ENCODE measurements around the gene UPK2.

The UPK2 gene

DNA sequence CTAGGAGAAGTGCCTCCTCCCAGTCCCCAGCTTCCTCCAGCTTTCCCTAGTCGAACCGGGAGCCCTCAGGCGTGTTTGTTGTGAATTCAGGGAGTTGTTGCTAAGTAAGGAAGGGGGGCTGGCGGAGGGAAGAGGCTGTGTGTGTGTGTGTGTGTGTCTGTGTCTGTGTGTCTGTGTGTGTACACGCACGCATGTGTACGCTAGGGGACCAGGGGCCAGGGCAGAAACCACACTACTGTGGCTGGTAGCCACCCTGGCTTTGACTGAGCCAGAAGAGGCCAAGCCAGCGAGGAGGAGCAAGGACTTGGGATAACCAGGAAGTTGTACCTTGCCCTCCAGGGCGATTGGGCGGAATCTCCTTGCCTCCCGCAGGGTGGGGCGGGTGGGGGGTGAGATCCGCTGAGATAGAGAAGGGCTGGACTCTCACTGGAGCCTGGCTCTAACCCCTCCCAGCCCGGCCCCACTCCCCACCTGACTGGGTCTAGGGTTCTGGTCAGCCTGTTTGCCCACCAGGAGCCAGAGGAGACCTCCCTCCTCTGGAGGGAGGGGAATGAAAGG, 37.9 kb upstream of the UPK2 start:
- peak; percentile 54 for DNase-seq

DNA sequence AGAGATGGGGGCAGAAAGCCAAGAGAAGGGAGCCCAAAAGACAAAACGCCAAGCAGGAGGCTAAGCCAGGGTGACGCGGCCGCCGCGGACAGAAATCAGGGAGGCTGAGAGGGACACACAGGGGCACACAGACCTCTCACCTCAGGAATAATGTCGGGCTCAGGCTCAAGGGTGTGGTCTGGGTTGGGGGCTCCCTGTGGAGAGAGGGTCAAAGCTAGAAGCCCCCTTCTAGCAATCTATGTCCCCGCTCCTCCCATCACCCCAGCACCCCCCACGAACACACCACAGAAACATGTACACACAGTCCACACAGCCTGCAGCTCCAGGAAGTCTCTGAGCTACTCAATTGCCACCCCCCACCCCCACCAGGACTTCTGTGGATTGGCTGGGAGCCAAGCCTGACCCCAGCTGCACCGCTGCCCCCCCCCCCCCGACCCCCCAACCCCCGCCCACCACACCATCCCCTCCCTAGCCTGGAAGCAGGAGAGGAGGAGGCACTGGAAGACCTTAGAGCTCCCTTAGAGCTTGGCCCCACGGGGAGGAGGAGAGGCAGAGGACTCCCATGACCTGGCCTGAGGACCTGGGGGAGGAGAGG, 37.3 kb upstream of the UPK2 start:
- no peak for DNase-seq

DNA sequence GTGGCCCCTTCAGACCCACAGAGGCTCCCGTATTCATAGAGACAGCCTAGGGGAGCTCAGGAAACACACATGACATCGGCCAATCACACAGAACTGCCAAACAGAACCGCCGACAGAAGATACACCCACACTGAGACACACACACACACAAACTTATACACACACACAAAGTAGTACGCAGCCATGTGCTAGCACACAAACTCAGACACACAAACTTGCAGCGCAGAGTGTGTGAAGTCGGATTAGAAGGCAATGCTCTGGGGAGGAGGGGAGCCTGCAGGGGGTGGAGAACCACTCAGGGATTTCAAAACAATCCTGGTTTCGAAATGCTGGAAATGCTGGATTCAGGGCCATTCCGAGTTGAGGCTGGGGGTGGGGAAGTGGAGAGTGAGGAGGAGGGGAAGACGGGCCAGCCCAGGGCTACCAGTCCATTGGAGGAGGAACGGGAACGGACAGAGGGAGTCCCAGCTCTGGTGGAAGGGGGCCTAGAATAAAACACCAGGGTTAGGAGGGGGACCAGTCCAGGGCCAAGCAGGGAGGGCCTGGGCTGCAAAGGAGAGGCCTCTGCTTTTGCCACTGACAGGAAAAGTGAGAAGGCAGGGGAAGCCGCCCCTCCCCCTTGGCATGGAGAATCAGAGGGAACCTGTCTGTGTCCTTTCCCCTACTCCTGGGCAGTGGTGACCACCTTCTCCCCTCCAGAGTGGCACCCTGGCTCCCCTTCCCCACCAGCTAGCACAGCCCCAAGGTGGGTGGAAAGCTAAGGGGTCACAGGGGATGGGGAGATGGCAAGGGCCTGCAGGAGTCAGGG, 34.8 kb upstream of the UPK2 start:
- DNase-seq: no peak

DNA sequence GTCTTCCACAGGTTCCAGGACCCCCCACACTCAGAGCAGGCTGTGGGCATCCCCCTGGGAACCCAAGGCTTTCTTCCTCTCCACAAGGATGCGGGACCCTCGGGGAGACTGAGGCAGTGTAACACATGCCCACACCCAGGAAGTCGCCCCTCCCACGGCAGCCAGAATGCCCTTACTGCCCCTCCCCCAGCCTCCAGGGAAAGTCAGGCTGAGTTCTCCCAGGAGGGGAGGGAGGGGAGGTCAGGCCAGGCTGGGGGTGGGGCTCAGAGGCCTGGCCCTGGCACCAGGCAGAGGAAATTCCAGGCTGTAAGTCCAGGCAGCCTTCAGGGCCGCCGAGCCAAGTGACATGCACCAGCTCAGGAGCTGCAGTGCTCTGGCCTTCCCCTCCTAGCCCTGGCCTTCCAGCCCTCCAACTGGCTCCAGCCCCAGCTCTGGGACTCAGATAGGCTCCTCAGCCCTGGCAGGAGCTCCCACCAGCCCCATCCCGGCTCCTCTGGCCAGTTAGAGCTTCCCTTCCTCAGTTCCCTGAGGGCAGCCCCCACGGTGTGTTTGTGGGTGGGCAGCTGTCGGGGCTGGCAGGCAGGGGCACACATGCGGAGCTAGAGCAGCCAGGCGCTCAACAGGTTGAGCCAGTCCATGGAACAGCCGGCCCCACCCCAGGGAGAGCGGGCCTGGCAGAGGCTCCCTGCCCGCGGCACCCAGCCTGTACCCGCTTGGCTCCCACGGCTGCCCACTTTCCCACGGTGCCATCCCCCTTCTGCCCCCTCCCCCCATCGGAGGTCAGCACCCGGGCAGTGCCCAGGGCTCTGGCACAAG, 34.0 kb upstream of the UPK2 start:
- DNase-seq: no peak

DNA sequence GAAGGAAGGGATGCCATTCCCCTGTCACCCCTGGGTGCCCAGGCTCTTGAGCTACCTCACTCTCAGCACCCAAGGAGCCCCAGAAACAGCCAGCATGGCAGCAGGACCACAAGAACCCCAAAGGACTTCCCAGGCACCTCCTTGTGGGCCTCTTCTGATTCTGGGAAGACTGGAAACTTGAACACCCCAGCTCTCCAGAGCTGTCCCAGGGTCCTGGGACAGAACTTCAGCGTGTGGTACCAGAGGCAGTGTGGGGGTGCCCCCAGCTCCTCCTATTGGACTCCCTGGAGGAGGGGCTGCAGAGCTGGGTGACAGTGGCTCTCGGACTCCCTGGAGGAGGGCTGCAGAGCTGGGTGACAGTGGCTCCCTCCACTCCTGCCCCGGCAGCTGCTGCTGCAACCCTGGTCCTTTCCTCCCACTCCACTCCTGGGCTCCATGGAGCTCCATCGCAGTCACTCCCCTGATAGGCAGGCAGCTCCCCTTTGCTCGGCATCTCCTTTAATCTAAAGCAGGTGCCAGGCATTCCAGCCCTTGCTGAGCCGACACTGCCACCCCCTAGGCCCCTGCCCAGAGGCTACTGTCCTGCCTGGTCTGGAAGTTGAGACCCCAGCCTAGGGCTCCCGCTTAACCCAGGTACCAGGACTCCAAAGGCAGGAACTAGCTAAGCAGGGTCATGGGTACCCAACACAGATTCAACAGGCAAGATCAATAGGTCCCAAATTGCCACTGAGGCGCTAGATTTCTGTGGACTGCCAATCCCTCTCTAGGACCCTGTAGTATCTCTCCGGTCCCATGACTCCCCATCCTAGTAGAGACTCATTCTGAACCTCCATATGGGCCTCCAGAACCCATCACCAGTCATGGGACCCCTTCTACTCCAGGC, 33.1 kb upstream of the UPK2 start:
- no peak for DNase-seq

DNA sequence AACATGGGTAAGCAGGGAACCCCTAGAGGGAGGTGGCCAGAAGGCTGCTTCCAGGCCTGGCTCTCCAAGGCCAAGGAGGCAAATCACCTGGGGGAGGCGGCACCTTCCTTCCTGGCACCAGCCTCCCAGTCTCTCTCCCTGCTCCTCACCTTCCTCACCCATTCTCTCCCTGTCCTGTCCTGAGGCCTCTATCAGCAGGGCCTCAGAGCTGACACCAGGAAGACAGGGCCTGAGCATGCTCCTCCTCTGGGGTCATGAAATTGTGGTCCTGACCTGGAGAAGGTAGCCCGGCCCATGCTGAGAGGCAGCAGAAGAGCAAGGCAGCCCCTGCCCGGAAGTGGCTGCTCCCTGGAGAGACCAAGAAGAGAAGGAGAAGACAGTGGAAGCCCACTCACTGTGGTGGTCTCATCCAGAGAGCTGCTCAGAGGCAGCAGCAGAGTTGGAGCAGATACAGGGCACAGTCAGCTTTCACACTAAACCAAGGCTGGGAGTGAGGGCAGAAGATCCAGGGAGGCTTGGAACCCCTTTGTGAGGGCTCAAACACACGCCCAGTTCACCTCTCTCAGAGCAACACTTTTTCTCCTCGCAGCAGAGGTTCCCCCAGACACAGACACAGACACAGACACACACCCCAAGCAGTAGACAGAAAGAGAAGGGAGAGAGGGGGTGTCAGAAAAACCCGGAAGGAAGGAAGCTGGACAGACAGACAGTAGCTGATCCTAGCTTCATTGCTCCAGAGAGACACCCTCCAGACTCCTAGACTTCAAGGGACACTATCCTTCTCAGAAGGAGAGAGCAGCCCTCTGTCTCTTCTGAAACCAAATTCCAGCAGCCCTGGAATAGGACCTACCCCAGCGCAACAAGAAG, 32.1 kb upstream of the UPK2 start:
- DNase-seq: no peak

DNA sequence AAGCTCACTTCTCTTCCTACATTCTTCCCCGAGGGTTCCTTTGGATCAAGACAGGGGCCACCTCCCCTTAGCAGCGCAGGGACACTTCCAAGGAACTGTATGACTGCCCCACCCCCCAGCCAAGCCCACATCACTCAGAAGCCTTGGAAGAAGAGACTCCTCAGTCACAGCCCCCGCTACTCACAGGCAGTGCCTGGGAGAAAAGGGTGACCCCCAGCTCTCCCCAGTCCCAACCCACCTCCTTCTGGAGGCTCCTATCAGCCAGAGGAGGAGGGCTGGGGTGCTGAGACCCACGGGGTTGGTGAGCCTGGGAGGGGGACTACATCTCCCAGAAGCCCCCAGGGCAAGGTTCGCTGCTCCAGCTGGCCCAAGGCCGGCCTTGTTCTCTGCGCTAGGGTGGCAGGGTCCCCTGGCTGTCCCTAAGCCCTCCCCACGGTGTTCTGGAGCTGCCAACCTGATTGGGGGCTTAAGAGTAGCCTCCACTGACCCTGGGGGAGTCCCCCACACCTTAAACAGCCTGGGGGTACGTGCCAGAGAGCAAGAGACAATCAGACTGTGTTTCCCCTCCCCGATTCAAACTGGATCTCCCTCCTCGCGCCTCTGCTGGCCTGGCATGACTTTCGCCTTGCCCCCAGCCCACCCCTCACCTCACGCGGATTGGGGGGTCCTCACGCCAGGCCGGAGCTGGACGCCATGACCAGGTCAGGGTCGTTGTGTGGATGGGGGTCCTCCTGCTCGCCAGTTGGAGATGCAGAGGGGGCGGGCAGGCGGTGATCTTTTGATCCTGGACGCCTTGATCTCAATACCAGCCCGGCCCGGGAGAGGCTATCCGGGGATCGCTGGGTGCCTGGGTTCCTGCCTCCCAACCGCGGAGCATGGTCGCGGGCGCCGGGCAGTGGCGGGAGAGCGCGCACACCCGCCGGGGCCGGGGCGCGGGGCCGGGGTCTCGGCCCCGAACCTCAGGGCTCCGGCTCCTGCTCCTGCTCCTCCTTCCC, 31.2 kb upstream of the UPK2 start:
- no peak for DNase-seq

DNA sequence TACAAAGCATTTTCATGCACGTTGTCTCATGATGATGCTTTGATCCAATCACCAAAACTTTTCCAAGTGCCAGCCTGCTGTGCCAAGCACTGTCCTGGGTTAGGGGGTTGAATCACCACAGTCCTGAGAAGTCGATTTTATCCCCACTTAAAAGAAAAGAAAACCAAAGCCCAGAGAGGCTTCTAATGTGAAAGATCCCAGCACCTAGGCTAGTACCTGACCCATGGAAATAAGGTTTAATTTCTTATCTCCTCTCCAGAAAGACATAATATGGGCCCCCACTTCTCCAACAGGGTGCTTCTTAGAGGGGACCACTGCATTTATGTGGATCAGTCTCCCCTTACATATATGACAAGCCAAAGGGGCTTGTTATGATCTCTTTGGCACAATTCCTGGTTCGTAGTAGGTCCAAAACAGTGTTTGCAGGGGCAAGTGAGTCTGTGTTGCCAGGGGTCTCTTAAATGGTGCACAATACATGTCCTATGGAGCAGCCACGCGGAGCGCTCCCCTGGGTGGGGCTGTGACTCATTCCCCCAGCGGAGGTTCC, 28.5 kb upstream of the UPK2 start:
- DNase-seq: no peak

DNA sequence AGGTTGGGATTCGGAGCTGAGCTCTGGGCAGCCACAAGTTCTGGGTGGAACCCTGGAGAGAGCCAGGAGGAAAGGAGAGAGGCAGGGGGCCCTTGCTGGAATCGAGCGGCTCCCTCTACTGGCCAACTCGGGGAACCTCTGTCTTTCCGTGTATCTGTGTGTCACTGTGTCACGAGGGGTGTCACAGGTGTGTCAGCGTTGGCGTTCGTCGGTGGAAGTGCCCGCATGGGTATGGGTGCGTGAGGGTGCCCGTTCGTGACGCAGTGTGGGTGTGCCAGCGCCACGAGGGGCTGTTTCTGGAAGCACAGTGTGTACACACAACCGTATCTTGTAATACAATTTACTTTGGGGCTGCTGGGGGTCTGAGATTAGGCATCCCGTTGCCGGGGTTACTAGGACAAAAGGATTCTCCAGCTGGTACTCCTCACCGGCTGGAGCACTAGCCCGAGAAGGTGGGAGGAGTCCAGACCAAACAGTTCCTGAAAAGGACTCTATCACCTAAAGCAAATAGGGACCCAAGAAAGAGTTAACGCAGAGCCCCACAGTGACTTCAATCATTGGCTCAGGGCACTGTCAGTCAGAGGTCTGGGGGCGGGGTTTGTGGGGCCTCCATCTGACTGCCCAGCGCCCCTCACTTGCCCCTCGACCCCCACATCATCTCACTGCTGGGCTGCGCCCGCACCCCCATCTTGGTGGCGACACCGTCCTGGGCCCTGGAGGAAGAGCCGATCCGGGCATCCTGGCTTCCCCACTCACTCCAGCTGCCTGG, 27.8 kb upstream of the UPK2 start:
- DNase-seq: peak; percentile 45

DNA sequence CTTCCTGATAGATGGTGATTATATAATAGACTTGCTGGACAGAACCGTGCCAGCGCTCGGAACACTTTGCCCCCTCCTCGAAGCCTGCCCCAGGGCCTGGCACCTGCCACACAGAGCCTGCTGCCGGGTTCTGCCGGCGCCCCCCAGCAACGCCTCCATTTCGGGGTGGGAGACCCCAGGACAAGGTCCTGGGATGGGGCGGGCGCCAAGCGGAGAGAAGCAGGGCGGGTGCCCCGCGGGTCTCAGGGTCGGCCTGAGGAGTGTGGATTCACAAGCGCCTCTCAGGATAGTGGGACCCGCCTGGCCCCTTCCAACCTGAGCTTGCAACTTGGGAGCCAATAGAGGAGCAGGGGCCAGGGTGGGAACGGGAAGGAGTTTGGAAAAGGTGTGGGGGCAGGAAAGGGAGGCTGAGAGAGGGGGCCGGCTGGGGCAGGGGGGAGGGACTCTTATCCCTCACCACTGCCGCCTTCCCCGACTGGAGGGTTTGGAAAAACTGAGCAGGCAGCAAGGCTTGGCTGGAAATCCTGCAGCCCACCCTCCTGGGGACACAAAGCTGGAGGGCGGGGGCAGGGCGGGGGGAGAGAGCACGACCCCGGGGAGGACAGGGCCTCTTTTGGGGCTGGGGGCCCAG, 27.1 kb upstream of the UPK2 start:
- peak; percentile 52 for DNase-seq

DNA sequence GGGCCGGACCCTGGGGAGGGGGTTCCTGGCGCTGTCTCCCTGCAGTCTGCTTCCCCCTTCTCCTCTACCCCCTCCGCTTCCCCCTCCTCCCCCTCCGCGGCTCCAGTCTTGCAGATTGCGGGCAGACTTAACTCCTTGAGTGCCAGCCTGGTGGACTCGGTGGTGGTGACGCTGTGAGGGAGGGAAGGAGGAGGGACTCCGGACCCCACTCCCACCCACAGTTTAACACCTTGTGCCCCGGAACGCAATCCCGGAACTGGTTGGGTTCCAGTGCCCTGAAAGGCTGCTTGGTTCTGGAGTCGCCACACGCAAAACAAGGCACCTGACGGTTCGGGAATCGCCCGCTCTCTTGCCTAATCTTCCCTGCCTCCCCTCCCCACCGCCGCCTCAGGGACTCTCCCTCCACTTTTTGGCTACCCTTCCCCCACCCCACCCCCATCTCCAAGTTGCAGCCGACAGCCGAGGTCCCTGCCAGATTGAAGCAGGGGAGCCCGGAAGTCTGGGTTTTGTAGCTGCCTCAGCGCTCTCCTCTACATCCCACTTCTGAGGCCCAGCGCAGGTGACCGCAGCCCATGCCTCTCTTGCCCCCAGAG, 26.5 kb upstream of the UPK2 start:
- peak; percentile 64 for DNase-seq

DNA sequence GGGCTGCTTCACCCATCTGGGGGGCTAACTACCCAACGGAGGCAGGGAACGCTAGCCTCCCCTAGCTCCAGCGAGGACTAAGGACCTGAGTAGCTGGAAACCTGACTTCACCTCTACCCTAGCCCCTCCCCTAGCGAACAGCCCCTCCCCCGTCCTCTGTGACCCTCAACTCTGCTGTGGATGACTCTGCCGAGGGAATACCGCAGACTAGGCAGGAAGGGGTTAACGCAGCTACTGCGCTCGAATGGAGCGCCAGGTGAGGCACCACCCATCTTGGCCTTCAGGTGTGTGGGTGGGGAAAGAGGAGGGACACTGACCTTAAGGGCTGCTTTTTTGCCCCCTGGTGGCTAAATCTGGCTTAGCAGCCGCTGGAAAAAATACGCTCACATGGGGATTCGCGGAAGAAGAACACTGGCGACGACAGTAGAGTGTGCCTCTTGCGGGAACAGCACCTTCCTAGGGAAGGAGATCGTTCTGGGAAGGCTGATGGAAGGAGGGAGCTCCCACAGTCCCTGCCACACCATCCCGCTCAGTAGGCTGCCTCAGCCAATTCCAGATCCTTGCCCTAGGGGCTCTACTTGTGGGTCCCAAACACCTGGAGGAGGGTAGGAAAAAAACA, 25.9 kb upstream of the UPK2 start:
- peak; percentile 54 for DNase-seq

DNA sequence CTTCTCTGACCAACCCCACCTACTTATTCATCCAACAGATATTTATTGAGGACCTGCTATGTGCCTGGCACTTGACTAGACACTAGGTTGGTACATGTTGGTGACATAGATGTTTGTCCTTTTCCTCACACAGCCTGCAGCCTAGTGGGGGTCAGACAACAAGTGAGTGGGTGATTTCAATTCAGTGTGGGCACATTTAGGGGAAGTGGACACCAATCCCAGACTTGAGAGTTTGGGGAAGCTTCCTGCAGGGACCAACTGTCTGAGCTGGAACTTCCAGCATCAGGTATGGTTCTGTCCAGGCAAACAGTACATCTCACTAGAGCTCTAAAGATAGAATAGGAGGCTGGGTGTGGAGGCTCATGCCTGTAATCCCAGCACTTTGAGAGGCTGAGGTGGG, 24.5 kb upstream of the UPK2 start:
- DNase-seq: no peak

DNA sequence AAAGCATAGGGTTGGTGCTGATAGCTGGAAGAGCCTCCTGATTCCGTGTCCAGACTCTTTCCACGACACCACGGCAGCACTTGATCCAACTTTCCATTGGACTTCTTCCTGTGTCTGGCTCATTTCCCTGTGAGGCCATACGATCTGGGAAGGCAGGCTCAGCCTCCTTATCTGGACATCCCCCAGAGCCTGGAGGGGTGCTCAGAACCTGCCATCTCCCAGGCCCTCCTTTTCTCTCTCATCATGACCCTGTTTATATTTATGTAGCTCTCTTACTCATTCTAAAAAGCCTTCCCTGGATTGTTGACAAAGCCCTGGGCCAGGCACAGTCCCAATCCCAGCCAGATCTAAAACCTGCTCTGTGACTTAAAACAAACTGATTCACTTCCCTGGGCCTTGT, 22.6 kb upstream of the UPK2 start:
- no peak for DNase-seq

DNA sequence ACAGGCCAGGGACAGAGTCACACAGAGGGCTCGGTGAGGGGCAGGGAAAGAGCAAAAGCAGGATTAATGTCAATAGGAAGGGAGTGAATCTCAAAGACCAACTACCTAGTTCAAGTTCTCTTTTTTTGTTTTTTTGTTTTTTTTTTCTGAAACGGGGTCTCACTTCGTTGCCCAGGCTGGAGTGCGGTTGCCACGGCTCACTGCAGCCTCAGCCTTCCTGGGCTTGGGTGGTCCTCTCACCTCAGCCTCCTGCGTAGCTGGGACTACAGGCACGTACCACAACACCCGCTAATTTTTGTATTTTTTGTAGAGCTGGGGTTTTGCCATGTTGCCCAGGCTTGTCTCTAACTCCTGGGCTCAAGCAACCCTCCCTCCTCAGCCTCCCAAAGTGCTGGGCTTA, 20.7 kb upstream of the UPK2 start:
- no peak for DNase-seq

DNA sequence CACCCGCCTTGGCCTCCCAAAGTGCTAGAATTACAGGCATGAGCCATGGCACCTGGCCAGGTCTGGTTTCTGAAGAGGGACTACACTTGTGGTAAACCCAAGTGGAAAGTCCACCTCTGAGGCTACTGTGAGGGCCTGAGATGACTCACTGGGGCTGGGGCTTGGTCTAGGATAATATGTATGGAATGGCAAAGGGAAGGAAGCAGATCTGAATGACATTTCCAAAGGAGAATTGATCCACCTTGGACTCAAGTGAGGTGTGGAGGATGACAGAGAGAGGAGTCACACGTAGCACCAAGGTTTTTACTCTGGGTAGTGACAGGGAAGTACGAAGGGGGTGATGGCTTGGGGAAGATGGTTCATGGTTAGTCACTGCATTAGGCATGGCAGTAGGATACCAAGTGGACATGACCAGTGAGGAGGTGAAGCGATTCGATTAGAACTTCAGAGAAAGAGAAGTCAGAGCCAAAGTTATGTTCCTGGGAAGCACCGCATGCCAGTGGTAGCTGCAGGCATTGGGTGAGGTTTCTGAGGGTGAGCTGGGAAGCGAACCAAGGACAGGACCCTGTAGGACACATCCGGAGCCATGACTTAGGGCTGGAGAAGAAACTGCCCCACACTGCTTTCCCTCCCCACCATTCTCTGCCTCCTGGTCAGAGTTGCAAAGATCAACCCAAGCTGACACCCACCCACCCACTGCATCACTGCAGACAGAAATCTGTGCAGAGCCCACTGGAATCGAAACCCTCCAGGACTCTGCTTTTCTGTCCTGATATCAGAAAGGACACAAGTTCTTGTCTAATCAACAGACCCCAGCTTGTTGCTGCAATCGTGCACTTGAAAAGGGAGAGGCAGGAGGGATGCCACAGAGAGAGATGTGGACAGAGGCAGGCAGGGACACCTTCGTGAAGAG, 17.4 kb upstream of the UPK2 start:
- no peak for DNase-seq
